Endothelial cell (in vitro differentiated cells): ENCODE results near the gene RAD9A. TPM values are rescaled to one million over a fixed set of nuclear protein-coding genes. Genes with fewer than 3 reads are reported as not detected.

Source experiments
- DNase-seq: peaks from one replicate; pipeline ENCODE4 v3.0.0; 2021; ENCODE audit warnings: low spot score
- H3K27ac Mint-ChIP-seq: one replicate; pipeline ENCODE4 v1.8.0; 2021; ENCODE audit warnings: mixed read lengths, inconsistent platforms; ENCODE audit not compliant: unreplicated experiment
- H3K27me3 Mint-ChIP-seq: one replicate; pipeline ENCODE4 v1.8.0; 2021; ENCODE audit warnings: mild to moderate bottlenecking, moderate library complexity, mixed read lengths, inconsistent platforms; ENCODE audit not compliant: unreplicated experiment
- H3K36me3 Mint-ChIP-seq: one replicate; pipeline ENCODE4 v1.8.0; 2021; ENCODE audit warnings: mild to moderate bottlenecking, low read depth, mixed read lengths, inconsistent platforms; ENCODE audit not compliant: unreplicated experiment
- H3K4me1 Mint-ChIP-seq: one replicate; pipeline ENCODE4 v1.8.0; 2021; ENCODE audit warnings: mild to moderate bottlenecking, mixed read lengths, inconsistent platforms; ENCODE audit not compliant: unreplicated experiment
- H3K4me3 Mint-ChIP-seq: one replicate; pipeline ENCODE4 v1.8.0; 2021; ENCODE audit warnings: mild to moderate bottlenecking, mixed read lengths, inconsistent platforms; ENCODE audit not compliant: unreplicated experiment
- H3K9me3 Mint-ChIP-seq: one replicate; pipeline ENCODE4 v1.8.0; 2021; ENCODE audit warnings: mixed read lengths, inconsistent platforms; ENCODE audit not compliant: unreplicated experiment
- total RNA-seq: library from RNA; stranded (reverse); fragmentation: NEBNext Ultra II Directional; extraction: Animal tissue kit (Norgen Biotek cat#: 25700); gene quantifications from one replicate; pipeline ENCODE4 v1.2.1, GENCODE V29; 2021; ENCODE audit not compliant: unreplicated experiment
- TF ChIP-seq, protein P1 (sequence below): fragments of 200-600 bp; sonication (generic); IDR thresholded peaks from one replicate; pipeline ENCODE4 v1.5.0; 2021; ENCODE audit warnings: antibody characterized with exemption; ENCODE audit not compliant: unreplicated experiment

The RAD9A gene
- total RNA-seq, 1 donor from 2014 or later = 18.4 TPM

GRCh38 chr11:67442504-67443404 is 51.0 kb downstream of the RAD9A start:
- no peaks in the 10 kb centered on the region for H3K9me3 Mint-ChIP-seq
- no peak for DNase-seq
- peaks cover 10% of the 10 kb centered on the region for H3K36me3 Mint-ChIP-seq
- H3K4me1 Mint-ChIP-seq = peaks cover 21% of the 10 kb centered on the region
- TF ChIP-seq, protein P1, sequence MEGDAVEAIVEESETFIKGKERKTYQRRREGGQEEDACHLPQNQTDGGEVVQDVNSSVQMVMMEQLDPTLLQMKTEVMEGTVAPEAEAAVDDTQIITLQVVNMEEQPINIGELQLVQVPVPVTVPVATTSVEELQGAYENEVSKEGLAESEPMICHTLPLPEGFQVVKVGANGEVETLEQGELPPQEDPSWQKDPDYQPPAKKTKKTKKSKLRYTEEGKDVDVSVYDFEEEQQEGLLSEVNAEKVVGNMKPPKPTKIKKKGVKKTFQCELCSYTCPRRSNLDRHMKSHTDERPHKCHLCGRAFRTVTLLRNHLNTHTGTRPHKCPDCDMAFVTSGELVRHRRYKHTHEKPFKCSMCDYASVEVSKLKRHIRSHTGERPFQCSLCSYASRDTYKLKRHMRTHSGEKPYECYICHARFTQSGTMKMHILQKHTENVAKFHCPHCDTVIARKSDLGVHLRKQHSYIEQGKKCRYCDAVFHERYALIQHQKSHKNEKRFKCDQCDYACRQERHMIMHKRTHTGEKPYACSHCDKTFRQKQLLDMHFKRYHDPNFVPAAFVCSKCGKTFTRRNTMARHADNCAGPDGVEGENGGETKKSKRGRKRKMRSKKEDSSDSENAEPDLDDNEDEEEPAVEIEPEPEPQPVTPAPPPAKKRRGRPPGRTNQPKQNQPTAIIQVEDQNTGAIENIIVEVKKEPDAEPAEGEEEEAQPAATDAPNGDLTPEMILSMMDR = no peak
- H3K27me3 Mint-ChIP-seq = peaks cover 28% of the 10 kb centered on the region
- peak overlapping the region; percentile 95 for H3K27ac Mint-ChIP-seq
- H3K4me3 Mint-ChIP-seq = peak overlapping the region; percentile 95

DNA sequence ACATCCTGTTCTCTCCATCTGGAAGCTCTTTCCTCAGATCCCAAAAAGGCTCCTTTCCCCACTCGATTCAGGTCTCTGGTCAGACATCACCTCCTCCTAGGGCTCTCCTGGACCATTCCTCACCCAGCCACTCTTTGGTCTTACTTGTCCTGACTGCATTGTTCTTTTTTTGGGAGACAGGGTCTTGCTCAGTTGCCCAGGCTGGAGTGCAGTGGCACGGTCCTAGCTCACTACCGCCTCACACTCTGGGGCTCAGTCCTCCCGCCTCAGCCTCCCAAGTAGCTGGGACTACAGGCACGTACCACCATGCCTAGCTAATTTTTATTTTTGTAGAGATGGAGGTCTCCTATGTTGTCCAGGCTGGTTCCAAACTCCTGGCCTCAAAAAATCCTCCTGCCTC is 53.7 kb downstream of the RAD9A start:
- Mint-ChIP-seq H3K36me3 (no peaks in the 10 kb centered on the region), H3K27me3 (peaks cover 12% of the 10 kb centered on the region), H3K9me3 (no peaks in the 10 kb centered on the region), H3K4me1 (peaks cover 15% of the 10 kb centered on the region), H3K4me3 (peak overlapping the region; percentile 78), H3K27ac (peak overlapping the region; percentile 3)
- no peak for DNase-seq
- TF ChIP-seq, protein P1 = no peak

Other genes with a start within 250 kb of the RAD9A start
- gene GRK2, start 125.5 kb upstream of the RAD9A start, total RNA-seq = 92.7 TPM
- 65.1 TPM for gene ANKRD13D, start 102.7 kb upstream of the RAD9A start, total RNA-seq
- 7.3 TPM for gene SSH3, start 88.5 kb upstream of the RAD9A start, total RNA-seq
- gene POLD4, start 38.4 kb upstream of the RAD9A start, total RNA-seq = 92.1 TPM
- 12.6 TPM for gene CLCF1, start 18.4 kb upstream of the RAD9A start, total RNA-seq
- gene PPP1CA, start 9.9 kb downstream of the RAD9A start, total RNA-seq = 249 TPM
- 13.2 TPM for gene TBC1D10C, start 12.1 kb downstream of the RAD9A start, total RNA-seq
- gene CARNS1, start 23.7 kb downstream of the RAD9A start, total RNA-seq = not detected
- 44.2 TPM for gene RPS6KB2, start 36.5 kb downstream of the RAD9A start, total RNA-seq
- gene PTPRCAP, start 45.7 kb downstream of the RAD9A start, total RNA-seq = 12.9 TPM
- gene CORO1B, start 51.5 kb downstream of the RAD9A start, total RNA-seq = 252 TPM
- not detected for gene GPR152, start 60.7 kb downstream of the RAD9A start, total RNA-seq
- not detected for gene CABP4, start 63.4 kb downstream of the RAD9A start, total RNA-seq
- gene TMEM134, start 77.3 kb downstream of the RAD9A start, total RNA-seq = 47.4 TPM
- gene AIP, start 91.0 kb downstream of the RAD9A start, total RNA-seq = 32.9 TPM
- 11.5 TPM for gene PITPNM1, start 113.4 kb downstream of the RAD9A start, total RNA-seq
- 27.8 TPM for gene CDK2AP2, start 116.2 kb downstream of the RAD9A start, total RNA-seq
- not detected for gene CABP2, start 131.5 kb downstream of the RAD9A start, total RNA-seq
- 696 TPM for gene GSTP1, start 191.8 kb downstream of the RAD9A start, total RNA-seq
- gene NDUFV1, start 214.9 kb downstream of the RAD9A start, total RNA-seq = 191 TPM
- gene NUDT8, start 238.0 kb downstream of the RAD9A start, total RNA-seq = 6.8 TPM
- gene TBX10, start 247.8 kb downstream of the RAD9A start, total RNA-seq = not detected